H1 (cell line): Measurements from ENCODE around the gene SAA1. TPM values are rescaled to one million over a fixed set of nuclear protein-coding genes. Genes with fewer than 3 reads are reported as not detected.
A peak's percentile ranks its signal among the peaks of the same experiment; 100 is the strongest.

Experiments
- CTCF ChIA-PET: fragments of 300-600 bp; sonication (Branson Sonifier 250); formaldehyde crosslinking; loops from one replicate; lab custom pipeline; 2021; ENCODE audit not compliant: partially characterized antibody; lab: Charles Lee
- POLR2A ChIA-PET: fragments of 300-600 bp; sonication (Branson Sonifier 250); formaldehyde crosslinking; loops from one replicate; lab custom pipeline; 2021; ENCODE audit warnings: inconsistent platforms; ENCODE audit not compliant: partially characterized antibody; lab: Charles Lee
- DNase-seq, 2 experiments: peaks; one replicate each; pipeline versions ENCODE4 v3.0.0 to v3.0.0-alpha.2; 2010 to 2022; ENCODE audit warnings: low spot score in 2 of 2, low read depth in 1 of 2, mixed read lengths in 1 of 2
- FAIRE-seq: peaks from 2 replicates; lab custom pipeline; 2011; peaks lifted over from hg19 to GRCh38; lab: Jason Lieb, UNC
- H2AFZ ChIP-seq: 2 replicates; pipeline ENCODE4 v1.8.1; 2012; ENCODE audit warnings: low read length, inconsistent platforms
- H2AK5ac ChIP-seq: 2 replicates; pipeline ENCODE4 v1.6.1; 2013; ENCODE audit warnings: low read depth, low read length
- H2BK120ac ChIP-seq: replicated peaks from 2 replicates; pipeline ENCODE3; 2013; ENCODE audit warnings: low read depth, low read length, inconsistent platforms
- H2BK12ac ChIP-seq: 2 replicates; pipeline ENCODE4 v1.6.1; 2013; ENCODE audit warnings: low read depth, low read length
- H2BK15ac ChIP-seq: 2 replicates; pipeline ENCODE4 v1.6.1; 2013; ENCODE audit warnings: low read length
- H2BK20ac ChIP-seq: 2 replicates; pipeline ENCODE4 v1.6.1; 2013; ENCODE audit warnings: low read length
- H2BK5ac ChIP-seq: 2 replicates; pipeline ENCODE4 v1.6.1; 2013; ENCODE audit warnings: low read depth, low read length
- H3K14ac ChIP-seq: 2 replicates; pipeline ENCODE4 v1.6.1; 2013; ENCODE audit warnings: inconsistent platforms; ENCODE audit not compliant: insufficient read length
- H3K18ac ChIP-seq: 2 replicates; pipeline ENCODE4 v1.6.1; 2013; ENCODE audit warnings: low read length; ENCODE audit errors: extremely low read depth
- H3K23ac ChIP-seq: 2 replicates; pipeline ENCODE4 v1.6.1; 2013; ENCODE audit warnings: inconsistent platforms; ENCODE audit not compliant: insufficient read length
- H3K23me2 ChIP-seq: 2 replicates; pipeline ENCODE4 v1.6.1; 2013; ENCODE audit warnings: low read depth, low read length
- H3K27ac ChIP-seq: 2 replicates; pipeline ENCODE4 v1.6.1; 2011; ENCODE audit warnings: low read depth, low read length, inconsistent platforms
- H3K27me3 ChIP-seq, 4 experiments: replicated peaks in 1 of 4; 1 replicate in 1 of 4; 2 replicates in 3 of 4; pipeline versions ENCODE4 v1.6.1 to v1.8.1; 2011 to 2013; ENCODE audit warnings: low read length in 3 of 4, mild to moderate bottlenecking in 3 of 4, inconsistent platforms in 2 of 4, mixed read lengths in 2 of 4, moderate library complexity in 1 of 4; ENCODE audit not compliant: control insufficient read depth in 3 of 4, insufficient read depth in 3 of 4; ENCODE audit errors: extremely low read depth in 1 of 4
- H3K36me3 ChIP-seq, 4 experiments: 2 replicates each; pipeline versions ENCODE4 v1.6.1 to v1.8.1; 2011 to 2013; ENCODE audit warnings: mild to moderate bottlenecking in 4 of 4, low read length in 3 of 4, moderate library complexity in 2 of 4, control low read depth in 1 of 4, inconsistent platforms in 1 of 4; ENCODE audit not compliant: insufficient read depth in 4 of 4, control insufficient read depth in 2 of 4
- H3K4ac ChIP-seq: replicated peaks from 2 replicates; pipeline ENCODE3; 2013; ENCODE audit warnings: low read length, low read depth, mixed read lengths, inconsistent platforms; ENCODE audit not compliant: insufficient read length
- H3K4me1 ChIP-seq, 4 experiments: replicated peaks in 1 of 4; 1 replicate in 1 of 4; 2 replicates in 3 of 4; pipeline versions ENCODE4 v1.6.1 to v1.8.1; 2011 to 2013; ENCODE audit warnings: low read length in 3 of 4, inconsistent platforms in 2 of 4, mixed read lengths in 1 of 4; ENCODE audit not compliant: insufficient read depth in 4 of 4, control insufficient read depth in 3 of 4
- H3K4me2 ChIP-seq, 2 experiments: 2 replicates each; pipeline versions ENCODE4 v1.6.1 to v1.8.1; 2011 to 2013; ENCODE audit warnings: low read depth in 2 of 2, low read length in 2 of 2, control low read depth in 1 of 2, inconsistent platforms in 1 of 2, mild to moderate bottlenecking in 1 of 2; ENCODE audit not compliant: insufficient read depth in 1 of 2
- H3K4me3 ChIP-seq, 4 experiments: fragments of 200-600, 300-600 bp in 1 of 4; sonication (generic), shearing (Covaris generic), sonication (Bioruptor Twin) in 1 of 4; 2 replicates each; pipeline versions ENCODE4 v1.5.1 to v1.8.1; 2011 to 2016; ENCODE audit warnings: low read length in 4 of 4, low read depth in 3 of 4, control low read depth in 2 of 4, inconsistent platforms in 2 of 4, mild to moderate bottlenecking in 2 of 4, mixed read lengths in 1 of 4, moderate library complexity in 1 of 4; ENCODE audit not compliant: insufficient read depth in 2 of 4; ENCODE audit errors: extremely low read depth in 1 of 4
- H3K56ac ChIP-seq: replicated peaks from 2 replicates; pipeline ENCODE3; 2013; ENCODE audit warnings: low read depth, mild to moderate bottlenecking, mixed read lengths, low read length, inconsistent platforms; ENCODE audit not compliant: insufficient read length
- H3K79me1 ChIP-seq: 2 replicates; pipeline ENCODE4 v1.6.1; 2013; ENCODE audit warnings: low read depth, low read length, control low read depth
- H3K79me2 ChIP-seq, 2 experiments: 2 replicates each; pipeline versions ENCODE4 v1.6.1 to v1.8.1; 2012 to 2013; ENCODE audit warnings: low read length in 2 of 2, mild to moderate bottlenecking in 2 of 2, inconsistent platforms in 1 of 2; ENCODE audit not compliant: insufficient read depth in 2 of 2, control insufficient read depth in 1 of 2
- H3K9ac ChIP-seq, 4 experiments: replicated peaks in 1 of 4; 1 replicate in 1 of 4; 2 replicates in 3 of 4; pipeline versions ENCODE4 v1.6.1 to v1.8.1; 2011 to 2013; ENCODE audit warnings: low read depth in 3 of 4, low read length in 3 of 4, control low read depth in 2 of 4, mild to moderate bottlenecking in 2 of 4, moderate library complexity in 2 of 4, inconsistent platforms in 1 of 4; ENCODE audit errors: extremely low read depth in 1 of 4
- H3K9me3 ChIP-seq, 2 experiments: 2 replicates each; pipeline versions ENCODE4 v1.6.1 to v1.8.1; 2012 to 2013; ENCODE audit warnings: mild to moderate bottlenecking in 2 of 2, moderate library complexity in 2 of 2, control low read depth in 1 of 2, inconsistent platforms in 1 of 2, low read depth in 1 of 2, low read length in 1 of 2, mixed read lengths in 1 of 2; ENCODE audit not compliant: insufficient read depth in 2 of 2
- H4K20me1 ChIP-seq, 2 experiments: replicated peaks in 1 of 2; 2 replicates each; pipeline versions ENCODE3 to v1.8.1; 2011 to 2013; ENCODE audit warnings: inconsistent platforms in 2 of 2, low read length in 2 of 2, mild to moderate bottlenecking in 1 of 2; ENCODE audit not compliant: insufficient read depth in 2 of 2, control insufficient read depth in 1 of 2
- H4K5ac ChIP-seq: 2 replicates; pipeline ENCODE4 v1.6.1; 2013; ENCODE audit warnings: low read length, low read depth, mixed read lengths, inconsistent platforms; ENCODE audit not compliant: insufficient read length
- H4K8ac ChIP-seq: 2 replicates; pipeline ENCODE4 v1.8.0; 2013; ENCODE audit warnings: mild to moderate bottlenecking, moderate library complexity, low read length, inconsistent platforms; ENCODE audit not compliant: insufficient read depth; ENCODE audit errors: extremely low read depth
- H4K91ac ChIP-seq: replicated peaks from 2 replicates; pipeline ENCODE3; 2013; ENCODE audit warnings: low read length, mixed read lengths, inconsistent platforms; ENCODE audit not compliant: insufficient read length
- BRCA1 ChIP-seq: IDR thresholded peaks from 2 replicates; pipeline ENCODE4 v1.6.1; 2012; ENCODE audit warnings: low read depth, low read length, improper control_type of control experiment
- CHD1 ChIP-seq: IDR thresholded peaks from 2 replicates; pipeline ENCODE4 v1.6.1; 2012; ENCODE audit warnings: low read depth, low read length, improper control_type of control experiment
- EGR1 ChIP-seq: IDR thresholded peaks from 2 replicates; pipeline ENCODE4 v1.6.1; 2011; ENCODE audit warnings: low read depth, low read length, borderline replicate concordance
- EP300 ChIP-seq, 2 experiments: IDR thresholded peaks; 1 replicate in 1 of 2; 2 replicates in 1 of 2; pipeline ENCODE4 v1.6.1; 2011 to 2012; ENCODE audit warnings: low read depth in 2 of 2, low read length in 2 of 2, mild to moderate bottlenecking in 2 of 2, borderline replicate concordance in 1 of 2, inconsistent platforms in 1 of 2, moderate library complexity in 1 of 2
- KDM5A ChIP-seq: fragments of 200-600 bp; IDR thresholded peaks from 2 replicates; pipeline ENCODE4 v1.7.1; 2012; ENCODE audit warnings: mild to moderate bottlenecking, low read length, inconsistent platforms, mixed read lengths
- RBBP5 ChIP-seq: IDR thresholded peaks from 2 replicates; pipeline ENCODE4 v1.7.1; 2012; ENCODE audit warnings: low read depth, mild to moderate bottlenecking, inconsistent platforms, low read length, moderate library complexity, borderline replicate concordance
- RXRA ChIP-seq: IDR thresholded peaks from 2 replicates; pipeline ENCODE4 v1.6.1; 2011; ENCODE audit warnings: low read depth, mild to moderate bottlenecking, low read length, moderate library complexity; ENCODE audit not compliant: insufficient read depth
- SAP30 ChIP-seq: fragments of 300-600 bp; sonication (generic); IDR thresholded peaks from 2 replicates; pipeline ENCODE4 v1.7.1; 2012; ENCODE audit warnings: low read length, moderate library complexity, mild to moderate bottlenecking, inconsistent platforms; ENCODE audit not compliant: insufficient read depth, insufficient replicate concordance
- SIN3A ChIP-seq, 2 experiments: IDR thresholded peaks in 1 of 2; conservative IDR thresholded peaks in 1 of 2; 2 replicates each; pipeline ENCODE4 v1.6.1; 2011 to 2012; ENCODE audit warnings: low read length in 2 of 2, improper control_type of control experiment in 1 of 2, low read depth in 1 of 2, mild to moderate bottlenecking in 1 of 2
- SP2 ChIP-seq: IDR thresholded peaks from 2 replicates; pipeline ENCODE4 v1.6.1; 2012; ENCODE audit warnings: mild to moderate bottlenecking, low read length, inconsistent platforms
- SUZ12 ChIP-seq: fragments of 200-600 bp; sonication (generic); IDR thresholded peaks from 2 replicates; pipeline ENCODE4 v1.6.1; 2012; ENCODE audit warnings: mild to moderate bottlenecking, inconsistent platforms, low read length, moderate library complexity, mixed read lengths
- TAF1 ChIP-seq: IDR thresholded peaks from 2 replicates; pipeline ENCODE4 v1.6.1; 2011; ENCODE audit warnings: mild to moderate bottlenecking, low read depth, low read length
- WGBS, 2 experiments: shearing (Covaris generic) in 1 of 2; methylation state at CpG; one replicate each; pipeline versions ENCODE4 v1.1.6 to v1.1.7; 2013 to 2015; ENCODE audit warnings: low lambda C conversion rate in 2 of 2, mixed read lengths in 2 of 2, inconsistent platforms in 1 of 2, low coverage in 1 of 2, missing lambda C conversion rate in 1 of 2; ENCODE audit not compliant: insufficient replicate concordance in 2 of 2, insufficient coverage in 1 of 2, insufficient read length in 1 of 2; ENCODE audit errors: extremely low coverage in 1 of 2, missing lambda C conversion rate in 1 of 2; 5-methylcytosine and 5-hydroxymethylcytosine counted together
- polyA plus RNA-seq, 7 experiments: library from polyadenylated mRNA; depleted of rRNA in 3 of 7; stranded (reverse) in 5 of 7; unstranded in 2 of 7; fragments of >200 nt in 5 of 7; fragments of 200-250 nt in 2 of 7; gene quantifications; 1 replicate in 5 of 7; 2 replicates in 1 of 7; 4 replicates in 1 of 7; pipeline versions ENCODE4 v1.2.1 to v1.2.3, GENCODE V29; 2011 to 2013; ENCODE audit warnings: missing spikeins in 2 of 7, mixed read lengths in 2 of 7
- total RNA-seq: library from RNA; stranded (reverse); fragmentation: NEBNext Ultra II Directional; extraction: Animal tissue kit (Norgen Biotek cat#: 25700); gene quantifications from 2 replicates; pipeline ENCODE4 v1.2.1, GENCODE V29; 2021
- TF ChIP-seq, protein P1 (sequence below): IDR thresholded peaks from 2 replicates; pipeline ENCODE4 v1.6.1; 2012; ENCODE audit warnings: inconsistent platforms

Gene SAA1
- total and polyA plus RNA-seq, 2 of the 8 experiments (the other 6 are each of a cell fraction or from before 2014, with no cell fraction given), result 0.41 TPM; not detected in 1

DNA sequence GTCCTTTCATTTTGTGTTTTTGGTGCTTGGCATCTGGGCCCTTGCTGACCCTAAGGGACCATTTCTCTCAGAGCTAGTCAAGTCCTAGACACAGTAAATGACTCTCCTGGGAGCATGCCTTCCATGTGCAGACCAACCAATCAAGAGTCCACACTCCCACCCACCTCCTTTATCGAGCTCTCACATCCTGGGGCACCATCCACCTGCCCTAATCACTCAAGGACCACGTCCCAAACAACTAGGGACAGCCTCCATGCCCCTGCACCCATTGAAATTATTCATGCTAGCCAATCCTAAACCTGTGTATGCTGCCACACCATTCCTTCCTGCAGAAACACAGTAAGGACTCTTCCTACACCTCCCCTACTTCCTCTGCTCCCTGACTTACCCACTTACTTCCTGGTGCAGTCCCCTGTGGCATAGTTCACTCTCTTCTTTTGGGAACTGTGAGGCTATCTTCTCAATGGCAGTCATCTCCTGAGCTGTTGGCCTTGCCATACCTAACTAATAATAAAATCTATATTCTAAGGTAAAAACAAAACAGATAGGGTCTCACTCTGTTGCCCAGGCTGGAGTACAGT lies 11.2 kb upstream of the SAA1 start:
- Histone ChIP-seq H3K9me3 (no peaks in the 10 kb centered on the region), H3K18ac (no peak overlapping the region), H3K23me2 (no peaks in the 10 kb centered on the region), H3K4me3 (no peak overlapping the region), H3K9ac (no peak overlapping the region), H2BK20ac (no peak overlapping the region), H3K4me2 (no peak overlapping the region), H2AFZ (no peak overlapping the region), H4K5ac (no peak overlapping the region), H4K8ac (no peak overlapping the region), H4K91ac (no peak overlapping the region), H4K20me1 (no peaks in the 10 kb centered on the region), H3K79me2 (no peaks in the 10 kb centered on the region), H3K14ac (no peak overlapping the region), H3K27me3 (no peaks in the 10 kb centered on the region), H2BK120ac (no peak overlapping the region), H3K56ac (no peak overlapping the region), H3K4me1 (no peaks in the 10 kb centered on the region), H3K27ac (no peak overlapping the region), H3K79me1 (no peaks in the 10 kb centered on the region), H2BK15ac (no peak overlapping the region), H2BK5ac (no peak overlapping the region), H3K4ac (no peak overlapping the region), H3K23ac (no peak overlapping the region), H2BK12ac (0 out of 2 replicates have a peak overlapping the region, but pooled peaks have one; percentile 17), H3K36me3 (no peaks in the 10 kb centered on the region), H2AK5ac (no peak overlapping the region)
- DNase-seq (no peak), FAIRE-seq (no peak)
- 68% methylated on average over 2 of the region's 2 CpGs; no CpG with 5 or more reads in 1 of the 2 experiments for WGBS, 2 experiments
- POLR2A ChIA-PET, result no interaction called here
- CTCF ChIA-PET, result interaction anchor here (0.5 to 2.5 kb wide), 3 partner anchors 10 to 115 kb away, joined by 3 to 15 read pairs (median 3); no protein-coding TSS in a partner anchor
- no peak for TF ChIP-seq CHD1
- TF ChIP-seq SP2, result no peak
- no peak for TF ChIP-seq TAF1
- no peak for TF ChIP-seq RBBP5
- TF ChIP-seq EGR1, result no peak
- TF ChIP-seq RXRA, result no peak
- no peak for TF ChIP-seq SIN3A (conservative IDR thresholded peaks at IDR 0.05 in 1 of 2, IDR thresholded peaks at IDR 0.05 in 1 of 2; ENCODE audit: low read depth in 1 of 2, low read length in 2 of 2)
- TF ChIP-seq SUZ12, result no peak
- no peak for TF ChIP-seq KDM5A
- TF ChIP-seq, protein P1, sequence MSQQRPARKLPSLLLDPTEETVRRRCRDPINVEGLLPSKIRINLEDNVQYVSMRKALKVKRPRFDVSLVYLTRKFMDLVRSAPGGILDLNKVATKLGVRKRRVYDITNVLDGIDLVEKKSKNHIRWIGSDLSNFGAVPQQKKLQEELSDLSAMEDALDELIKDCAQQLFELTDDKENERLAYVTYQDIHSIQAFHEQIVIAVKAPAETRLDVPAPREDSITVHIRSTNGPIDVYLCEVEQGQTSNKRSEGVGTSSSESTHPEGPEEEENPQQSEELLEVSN, result no peak
- no peak for TF ChIP-seq SAP30
- TF ChIP-seq EP300 (IDR thresholded peaks at IDR 0.05; ENCODE audit: borderline replicate concordance in 1 of 2, low read depth in 2 of 2, low read length in 2 of 2), result no peak
- no peak for TF ChIP-seq BRCA1
